HG03280 (cell line): Measurements from ENCODE around the gene JDP2.
"Not testable (repeated sequence)": the region's sequence is repeated elsewhere in the genome, so short reads cannot be mapped to it uniquely, and the experiment has no call there.

ENCODE experiments used
- ATAC-seq: cut with Tn5 transposase; IDR thresholded peaks from one replicate; pipeline ENCODE4 v1.9.1; 2021; ENCODE audit warnings: mild to moderate bottlenecking, moderate library complexity; ENCODE audit not compliant: unreplicated experiment

Gene JDP2

DNA sequence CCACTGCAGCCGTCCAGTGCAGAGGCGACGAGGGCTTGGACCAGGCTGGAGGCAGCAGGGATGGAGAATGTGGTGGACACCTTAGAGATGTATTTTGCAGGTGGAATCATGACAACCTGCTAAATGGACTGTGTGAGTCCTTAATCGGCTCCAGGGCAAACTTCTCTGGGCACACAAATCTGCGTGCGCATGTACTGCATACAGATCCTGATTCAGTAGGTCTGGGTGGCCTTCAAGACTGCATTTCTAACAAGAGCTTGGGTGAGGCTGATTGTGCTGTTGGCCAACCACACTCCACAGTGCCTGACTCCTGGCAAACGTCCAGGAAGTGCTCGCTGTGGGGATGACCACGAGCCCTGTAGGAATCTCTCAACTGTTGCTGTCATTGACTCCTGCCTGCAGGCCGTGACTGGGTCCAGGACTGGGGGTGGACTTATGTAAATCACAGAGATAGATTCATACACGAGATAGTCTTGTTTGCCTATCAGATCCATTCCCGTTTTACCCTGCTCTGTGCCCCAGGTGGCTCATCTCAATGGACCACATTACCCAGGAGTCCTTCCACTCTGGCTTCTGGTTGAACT lies 27.2 kb downstream of the JDP2 start:
- ATAC-seq = no peak

DNA sequence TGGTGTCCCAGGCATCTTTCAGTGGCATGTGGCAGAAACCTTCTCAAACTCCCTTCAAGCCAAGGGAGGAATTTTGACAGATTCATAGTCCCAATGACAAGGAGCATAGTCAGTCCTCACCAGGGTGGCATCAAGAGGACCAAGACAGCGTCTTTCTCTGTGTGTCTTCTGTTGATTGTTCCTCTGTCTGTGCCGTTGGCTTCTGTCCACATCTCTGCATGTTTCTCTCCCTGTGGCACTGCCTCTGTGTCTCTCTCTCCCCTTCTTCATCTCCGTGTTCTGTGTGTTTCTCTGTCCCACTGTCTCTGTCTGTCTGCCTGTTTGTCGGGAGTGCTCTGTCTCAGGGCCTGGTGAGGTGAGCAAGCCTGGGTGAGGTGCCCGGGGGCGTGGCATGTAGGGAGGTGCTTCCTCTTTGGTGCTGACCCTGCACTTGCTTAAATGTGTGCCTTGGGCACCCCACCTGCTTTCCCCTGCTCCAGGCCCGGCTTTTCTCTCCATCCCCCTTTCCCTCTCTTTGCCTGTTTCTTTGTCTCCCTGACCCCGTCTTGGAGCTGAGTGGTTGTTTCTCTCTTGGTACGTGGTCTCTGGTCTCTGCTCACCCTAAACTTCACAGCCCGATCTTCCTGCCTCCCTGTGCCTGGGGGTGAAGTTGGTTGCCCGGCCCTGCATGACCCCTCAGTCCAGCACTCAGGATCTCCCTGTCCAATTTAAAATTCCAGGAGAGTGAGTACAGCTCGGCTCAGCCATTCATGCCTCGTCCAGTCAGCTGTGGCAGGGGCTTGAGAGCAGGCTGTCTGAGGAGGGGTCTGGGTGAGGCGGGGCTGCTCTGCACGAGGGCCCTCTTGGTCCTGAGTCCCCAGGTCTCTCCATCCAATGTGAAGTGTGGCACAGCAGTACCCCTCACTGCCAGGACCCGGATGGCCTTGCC lies 28.5 kb downstream of the JDP2 start:
- no peak for ATAC-seq

DNA sequence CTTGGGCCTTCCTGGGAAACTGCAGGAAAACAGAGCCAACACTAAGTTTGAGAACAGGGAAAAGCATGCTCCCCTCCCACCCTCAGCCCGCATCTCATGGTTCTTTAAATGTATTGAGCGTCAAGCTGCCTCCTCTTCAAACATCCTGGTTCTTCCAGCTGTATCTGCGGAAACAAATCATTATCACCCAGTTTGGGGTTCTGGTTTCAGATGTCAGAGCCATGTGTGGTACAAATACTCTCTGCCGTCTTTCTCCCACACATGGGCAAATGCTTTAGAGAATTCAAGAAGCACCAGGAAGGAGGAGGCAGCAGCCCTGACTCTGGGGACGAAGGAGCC lies 29.1 kb downstream of the JDP2 start:
- ATAC-seq = no peak

DNA sequence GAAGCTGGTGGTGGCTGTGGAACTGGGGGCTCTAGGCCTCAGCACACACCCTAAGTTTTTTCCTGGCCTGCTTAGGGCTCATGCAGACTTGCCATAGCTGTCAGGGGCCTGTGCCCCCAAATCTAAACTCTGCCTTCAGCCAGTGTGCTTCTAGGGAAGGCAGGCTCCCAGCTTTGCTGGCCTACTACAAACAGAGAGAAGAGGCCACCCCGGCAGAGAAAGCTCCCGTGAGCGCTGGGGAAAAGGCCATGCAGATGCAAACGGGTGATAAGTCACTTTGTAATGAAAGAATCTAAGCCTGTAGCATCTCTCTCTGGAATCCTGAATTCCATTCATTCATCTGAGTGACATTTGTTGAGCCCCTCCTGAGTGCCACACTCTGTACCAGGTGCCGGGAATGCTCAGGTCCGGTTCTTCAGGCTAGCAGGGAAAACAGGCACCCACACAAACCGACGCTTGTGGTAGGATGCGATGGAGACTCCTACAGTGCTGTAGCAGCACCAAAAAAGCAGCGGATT lies 29.9 kb downstream of the JDP2 start:
- ATAC-seq = no peak

DNA sequence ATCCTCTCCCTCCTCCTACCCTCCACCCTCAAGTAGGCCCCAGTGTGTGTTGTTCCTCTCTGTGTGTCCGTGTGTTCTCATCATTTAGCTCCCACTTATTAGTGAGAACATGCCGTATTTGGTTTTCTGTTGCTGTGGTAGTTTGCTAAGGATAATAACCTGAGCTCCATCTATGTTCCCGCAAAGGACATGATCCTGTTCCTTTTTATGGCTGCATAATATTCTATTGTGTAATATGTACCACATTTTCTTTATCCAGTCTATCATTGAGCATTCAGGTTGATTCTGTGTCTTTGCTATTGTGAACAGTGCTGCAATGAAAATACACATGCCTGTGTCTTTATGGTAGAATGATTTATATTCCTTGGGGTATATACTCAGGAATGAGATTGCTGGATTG lies 30.5 kb downstream of the JDP2 start:
- no peak for ATAC-seq

DNA sequence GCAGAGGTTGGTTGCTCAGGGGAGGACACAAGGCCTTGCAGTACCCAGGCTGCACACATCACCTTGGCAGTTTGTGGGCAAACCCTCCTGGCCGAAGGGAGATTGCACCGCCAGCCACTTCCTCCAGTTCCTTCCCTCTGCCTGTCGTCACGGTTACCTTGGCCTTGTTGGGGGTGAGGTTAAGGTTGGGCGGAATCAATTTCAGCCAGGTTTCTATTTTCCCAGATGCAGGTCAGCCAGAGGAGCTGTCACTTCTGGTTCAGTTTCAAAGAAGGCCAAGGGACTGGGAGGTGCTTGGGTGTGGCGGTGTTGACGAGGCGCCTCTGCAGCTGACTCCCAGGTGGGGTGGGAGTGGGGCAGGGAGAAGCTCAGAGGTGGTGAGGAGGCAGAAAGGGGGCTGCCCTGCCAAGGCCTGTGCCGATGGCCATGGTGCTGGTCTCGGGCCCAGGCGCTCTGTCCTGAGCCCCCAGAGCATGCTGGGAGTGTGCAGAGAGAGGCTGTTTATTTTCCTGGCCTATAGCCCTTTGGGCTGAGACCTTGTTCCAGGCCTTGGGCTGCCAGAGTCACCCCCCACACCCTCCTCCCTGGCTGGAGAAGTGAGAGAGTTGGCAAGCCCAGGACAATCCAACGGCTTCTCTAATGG lies 31.4 kb downstream of the JDP2 start:
- ATAC-seq = no peak

DNA sequence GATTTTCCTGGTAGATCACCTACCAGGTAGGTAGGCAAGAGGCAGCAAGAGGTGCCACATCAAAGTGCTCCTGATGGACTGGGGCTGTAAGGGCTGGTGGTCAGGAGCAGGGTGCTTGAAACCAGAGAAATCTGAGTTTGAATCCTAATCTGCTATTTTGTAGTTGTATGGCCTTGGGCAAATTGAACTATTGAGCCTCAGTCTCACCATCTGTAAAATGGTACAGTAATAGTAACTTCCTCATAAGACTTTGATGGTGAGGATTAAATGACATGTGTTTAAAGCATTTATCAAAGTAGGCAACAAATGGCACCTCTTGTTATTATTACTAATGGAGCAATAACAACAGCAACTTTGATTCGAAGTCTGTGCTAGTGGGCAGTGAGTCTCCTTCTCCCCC lies 32.0 kb downstream of the JDP2 start:
- ATAC-seq = no peak

DNA sequence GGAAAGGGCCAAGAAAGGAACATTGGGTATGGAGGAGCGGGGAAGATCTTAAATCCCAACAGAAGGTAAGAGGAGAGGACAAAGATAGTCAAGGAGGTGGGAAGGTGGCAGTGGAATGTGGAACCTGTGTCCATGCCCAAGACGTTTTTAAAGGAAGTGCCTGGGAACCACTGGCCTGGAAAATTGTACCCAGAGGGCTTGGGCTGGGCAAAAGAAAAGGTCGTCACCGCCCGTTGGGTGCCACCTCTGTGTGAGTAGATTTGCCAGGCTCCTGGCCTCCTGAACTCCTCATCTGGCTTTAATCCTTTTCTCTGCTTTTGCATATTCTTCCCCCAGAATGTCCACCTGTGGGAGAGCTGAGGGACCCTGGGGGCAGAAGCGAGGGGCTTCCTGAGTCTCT lies 32.6 kb downstream of the JDP2 start:
- no peak for ATAC-seq

DNA sequence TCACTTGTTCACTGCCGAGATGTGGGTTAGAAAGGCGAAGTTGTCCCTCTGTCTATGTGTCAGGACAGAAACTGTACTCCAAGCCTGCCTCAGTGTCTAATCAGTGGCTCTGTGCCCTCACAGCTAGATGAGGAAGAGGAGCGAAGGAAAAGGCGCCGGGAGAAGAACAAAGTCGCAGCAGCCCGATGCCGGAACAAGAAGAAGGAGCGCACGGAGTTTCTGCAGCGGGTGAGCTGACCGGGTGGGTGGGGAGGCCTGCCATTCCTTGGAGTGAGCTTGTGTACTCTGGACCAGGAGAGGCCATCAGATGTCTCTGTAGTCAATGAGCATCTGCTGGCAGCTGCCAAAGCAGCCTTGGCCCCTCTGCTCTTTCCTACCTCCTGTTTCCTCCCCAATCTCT lies 33.5 kb downstream of the JDP2 start:
- no peak for ATAC-seq

DNA sequence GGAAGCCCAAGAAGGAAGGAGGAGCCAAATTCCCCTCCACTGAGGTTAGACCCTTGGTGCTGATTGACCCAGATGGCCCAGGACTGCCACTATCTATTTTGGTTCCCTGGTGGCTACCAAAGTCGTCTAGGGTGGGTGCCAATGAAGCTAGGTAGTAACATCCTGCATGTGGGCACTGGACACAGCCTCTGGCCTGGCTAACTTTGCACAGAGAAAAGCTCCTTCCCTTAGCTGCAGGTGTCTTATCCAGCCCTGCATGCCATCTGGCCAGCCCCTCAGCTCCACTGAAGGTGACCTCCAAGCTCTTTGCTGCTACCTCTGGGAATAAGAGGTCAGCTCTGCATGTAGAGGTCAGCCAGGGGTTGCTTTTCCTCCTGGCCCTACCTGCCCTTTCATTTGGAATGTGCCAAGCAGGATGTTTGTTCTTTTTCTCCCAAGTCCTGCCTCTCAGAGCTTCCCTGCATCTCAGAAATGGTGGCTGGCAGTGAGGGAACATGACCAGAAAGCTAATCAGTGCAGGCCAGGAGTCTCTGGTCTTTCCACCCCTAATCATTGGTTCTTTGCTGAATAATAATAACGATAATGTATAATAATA lies 34.0 kb downstream of the JDP2 start:
- no peak for ATAC-seq

DNA sequence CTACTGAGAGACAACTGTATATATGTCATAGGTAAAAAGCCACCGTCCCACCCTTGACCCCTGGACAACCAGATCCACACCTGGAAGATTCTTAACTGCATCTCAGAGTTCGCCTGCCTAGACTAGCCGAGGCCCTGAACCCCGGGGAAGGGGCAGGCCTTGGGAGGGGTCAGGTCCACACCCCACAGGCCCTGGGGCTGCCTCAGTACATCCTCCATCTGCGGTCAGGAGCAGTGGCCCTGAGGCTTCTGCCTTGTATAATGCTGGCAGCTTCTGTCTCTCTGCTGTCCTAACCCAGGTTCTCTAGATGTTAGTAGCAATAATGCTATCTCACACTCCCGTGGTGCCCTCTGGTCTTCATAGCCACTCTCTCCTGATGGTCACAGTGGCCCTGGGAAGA lies 36.8 kb downstream of the JDP2 start:
- ATAC-seq = no peak

DNA sequence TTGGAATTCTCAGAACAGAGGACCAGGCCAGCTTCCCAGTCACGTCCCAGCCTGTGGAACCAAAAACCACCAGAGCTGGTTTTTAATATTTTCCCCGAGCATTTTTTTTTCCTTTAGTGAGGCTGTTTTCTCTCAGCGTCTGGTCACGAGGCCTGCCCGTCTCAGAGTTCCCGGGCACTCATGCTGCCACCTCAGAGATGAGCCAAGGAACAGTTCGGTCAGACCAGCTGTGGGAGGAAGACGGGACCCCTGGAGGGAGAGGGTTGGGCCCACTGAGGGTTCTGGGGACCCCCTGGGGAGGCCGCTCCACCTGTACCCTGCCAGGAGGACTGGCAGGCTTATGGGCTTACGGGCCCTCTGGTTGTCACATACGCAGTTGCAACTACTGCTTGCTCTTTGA lies 39.9 kb downstream of the JDP2 start:
- ATAC-seq = no peak

DNA sequence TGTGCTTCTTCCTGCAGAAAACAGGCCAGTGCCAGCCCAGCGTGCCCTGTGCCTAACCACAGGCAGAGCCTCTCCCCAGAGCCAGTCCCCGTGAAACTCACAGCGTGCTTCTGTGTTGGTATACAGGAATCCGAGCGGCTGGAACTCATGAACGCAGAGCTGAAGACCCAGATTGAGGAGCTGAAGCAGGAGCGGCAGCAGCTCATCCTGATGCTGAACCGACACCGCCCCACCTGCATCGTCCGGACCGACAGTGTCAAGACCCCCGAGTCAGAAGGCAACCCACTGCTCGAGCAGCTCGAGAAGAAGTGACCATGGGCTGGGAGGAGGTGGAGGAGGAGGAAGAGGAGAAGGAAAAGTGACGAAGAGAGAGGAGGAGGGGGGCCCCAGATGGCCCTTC lies 41.3 kb downstream of the JDP2 start:
- ATAC-seq = no peak

DNA sequence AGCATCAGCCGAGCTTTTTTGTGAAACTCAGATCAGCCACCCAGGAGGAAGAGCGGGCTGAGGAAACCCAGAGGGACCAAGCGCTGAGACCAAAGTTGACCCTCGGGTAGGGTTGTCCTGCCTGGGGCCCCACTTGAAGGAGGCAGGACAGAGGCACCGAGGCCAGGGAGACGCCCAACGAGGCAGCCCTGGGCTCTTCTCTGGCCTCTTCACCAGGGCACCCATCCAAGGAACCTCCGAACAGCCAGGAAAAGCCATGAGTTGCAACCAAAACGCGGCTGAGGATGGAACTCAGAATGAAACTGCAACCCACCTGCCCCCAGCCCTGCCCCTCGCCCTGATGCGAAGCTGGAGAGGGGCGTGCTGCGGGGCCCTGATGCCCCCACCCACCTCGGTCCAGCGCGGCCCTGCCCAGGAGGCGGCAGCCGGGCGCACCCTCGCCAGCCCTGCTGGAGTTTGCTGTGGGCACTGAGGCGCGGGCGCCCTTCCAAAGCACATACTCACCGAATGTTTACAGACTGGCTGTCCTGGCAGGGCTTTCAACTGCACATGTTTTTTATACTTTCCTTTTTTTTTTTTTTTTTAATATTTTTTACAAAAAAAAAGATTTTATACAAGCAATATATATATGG lies 41.9 kb downstream of the JDP2 start:
- no peak for ATAC-seq

DNA sequence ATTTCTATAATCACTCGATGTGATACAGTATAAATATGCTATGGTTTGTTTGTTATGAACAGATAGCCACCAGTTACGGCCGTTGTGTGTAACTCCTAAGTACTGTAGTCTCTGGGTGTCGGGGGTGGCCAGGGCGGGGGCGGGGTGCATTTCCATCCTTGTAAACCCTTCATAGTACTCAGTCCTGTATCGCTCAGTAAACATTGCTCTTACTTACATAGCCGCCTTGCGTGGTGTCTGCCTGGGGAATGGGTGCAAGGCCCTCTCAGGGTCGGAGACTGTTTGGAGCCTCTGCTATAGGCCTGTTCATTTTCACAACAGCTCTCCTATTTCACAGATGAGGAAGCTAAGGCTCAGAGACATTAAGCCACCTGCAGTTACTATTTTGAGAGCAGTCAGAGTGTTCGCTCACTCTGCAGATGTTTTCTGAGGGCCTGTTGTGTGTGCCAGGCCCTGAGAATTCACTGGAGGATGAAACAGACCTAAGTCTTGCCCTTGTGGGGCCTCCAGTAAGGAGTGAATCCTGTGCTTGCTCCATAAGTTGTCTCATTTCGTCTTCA lies 42.5 kb downstream of the JDP2 start:
- ATAC-seq = peak; percentile 52

DNA sequence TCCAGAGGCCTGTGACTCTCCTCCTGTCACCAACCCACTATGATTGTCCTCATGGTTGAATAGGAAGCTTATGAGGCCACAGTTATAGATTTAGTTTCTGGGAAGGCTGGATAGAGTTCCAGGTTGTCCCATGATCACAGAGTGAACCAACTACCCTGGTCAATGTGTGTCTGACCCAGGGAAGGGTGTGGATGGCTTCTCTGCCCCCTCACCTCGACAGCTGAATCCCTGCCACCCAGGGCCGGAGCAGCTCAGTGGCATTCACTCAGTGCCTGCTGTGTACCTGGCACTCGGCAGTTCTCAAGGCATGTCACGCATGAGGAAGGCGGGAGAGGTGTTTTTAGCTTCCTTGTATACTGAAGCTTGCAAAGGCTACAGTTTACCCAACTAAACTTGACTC lies 43.2 kb downstream of the JDP2 start:
- ATAC-seq = no peak

DNA sequence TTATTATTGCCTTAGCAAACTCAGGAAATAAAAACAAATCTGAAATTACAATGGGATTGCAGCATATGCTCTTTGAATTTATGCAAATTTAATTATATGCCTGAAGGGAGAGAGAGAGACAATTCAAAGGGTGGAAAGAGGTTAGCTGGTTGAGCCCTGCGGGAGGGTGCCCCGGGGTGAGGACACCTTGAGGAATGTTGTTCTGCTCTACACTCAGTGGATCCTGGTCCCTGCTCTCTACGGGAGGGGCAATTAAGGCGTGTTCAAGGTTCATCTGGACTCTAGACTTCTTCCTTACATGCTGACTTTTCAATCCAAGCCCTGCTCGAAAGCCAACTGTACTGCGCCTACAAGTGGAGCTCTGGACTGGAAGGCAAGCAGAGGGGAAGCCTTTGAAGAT lies 46.3 kb downstream of the JDP2 start:
- ATAC-seq = not testable (repeated sequence)

DNA sequence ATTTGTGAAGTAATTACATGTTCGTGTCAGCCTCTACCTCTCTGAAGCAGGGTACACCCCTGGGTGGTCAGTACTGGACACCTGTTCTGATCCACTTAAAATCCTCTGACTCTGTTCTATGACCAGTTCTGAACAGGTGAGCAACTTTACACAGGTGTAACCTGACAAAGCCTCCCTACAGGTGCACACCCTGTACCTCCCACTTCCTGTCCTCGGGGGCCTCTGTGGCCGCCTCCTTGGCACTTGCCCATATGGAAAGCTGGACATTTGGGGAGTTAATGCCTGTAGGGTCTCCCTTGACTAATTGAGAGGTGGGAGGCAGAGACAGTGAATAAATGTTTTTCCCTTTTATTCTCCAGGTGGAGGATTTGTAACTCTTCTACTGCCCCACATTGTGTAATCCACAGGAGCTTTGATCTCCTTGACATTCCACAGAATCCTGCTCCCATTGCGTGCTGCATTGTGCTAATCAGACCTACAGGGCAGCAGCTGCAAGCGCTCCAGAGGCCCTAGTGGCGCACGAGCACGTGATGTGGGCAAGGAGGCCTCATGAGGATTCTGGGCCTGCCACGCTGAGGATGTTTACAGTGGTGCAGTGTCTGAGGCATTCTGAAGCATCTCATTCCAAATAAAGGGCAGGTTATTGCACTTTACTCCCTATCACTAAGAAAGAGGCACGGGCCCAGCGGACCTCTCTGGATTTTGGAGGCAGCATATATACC lies 48.6 kb downstream of the JDP2 start:
- no peak for ATAC-seq

DNA sequence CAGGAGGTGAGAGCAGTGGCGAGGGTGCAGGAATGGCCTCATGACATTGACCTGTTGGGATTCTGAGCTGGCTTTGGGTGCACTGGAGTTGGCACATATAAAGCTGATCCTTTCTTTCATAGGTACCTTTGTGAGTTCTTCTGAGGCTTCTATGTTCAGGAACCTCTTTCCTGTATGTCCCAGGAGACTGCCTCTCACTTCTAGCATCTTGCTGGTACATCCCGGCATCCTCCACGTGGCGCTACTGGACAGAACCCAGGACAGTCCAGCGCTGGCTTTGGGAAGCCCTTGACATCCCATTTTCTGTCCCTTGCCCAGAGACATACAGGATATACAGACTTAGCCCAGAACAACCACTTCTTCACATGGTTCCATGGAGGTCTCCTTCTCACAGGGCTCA lies 50.1 kb downstream of the JDP2 start:
- ATAC-seq = no peak
